Inflammatory macrophage treated with lipopolysaccharide for 4 hours (primary cell): ENCODE data around the gene RGS3.

ENCODE experiments used
- DNase-seq: peaks from one replicate; pipeline ENCODE4 v3.0.0-alpha.2; 2020

Gene RGS3

GRCh38 chr9:113645227-113645977 lies 181.9 kb downstream of the RGS3 start:
- no peak for DNase-seq

GRCh38 chr9:113645978-113646253 lies 182.4 kb downstream of the RGS3 start:
- DNase-seq = no peak

- DNase-seq = no peak
These were observed 183.0 kb downstream of the RGS3 start for GRCh38 chr9:113646491-113646890.
